ENCODE measurements around the gene DHRS12.
"Not testable (repeated sequence)": the region's sequence is repeated elsewhere in the genome, so short reads cannot be mapped to it uniquely, and the experiment has no call there.

DHRS12 gene

GRCh38 chr13:51828730-51829567 is 25.0 kb upstream of the DHRS12 start:
- DNase-seq (ENCODE audit: low read depth in 2 of 2) = no peak

- no peak for DNase-seq (ENCODE audit: low read depth in 2 of 2)
Observed at GRCh38 chr13:51827254-51827653, 23.3 kb upstream of the DHRS12 start.

- DNase-seq (ENCODE audit: low read depth in 2 of 2) = no peak
Observed at GRCh38 chr13:51826606-51827005, 22.6 kb upstream of the DHRS12 start.

- DNase-seq (ENCODE audit: low read depth in 2 of 2) = no peak
Observed at GRCh38 chr13:51825681-51826254, 21.8 kb upstream of the DHRS12 start.

GRCh38 chr13:51825165-51825592 is 21.2 kb upstream of the DHRS12 start:
- no peak for DNase-seq (ENCODE audit: low read depth in 2 of 2)

GRCh38 chr13:51824712-51825111 is 20.7 kb upstream of the DHRS12 start:
- DNase-seq (ENCODE audit: low read depth in 2 of 2) = not testable (repeated sequence)

- no peak for DNase-seq (ENCODE audit: low read depth in 2 of 2)
Observed at GRCh38 chr13:51823863-51824262, 19.9 kb upstream of the DHRS12 start.

GRCh38 chr13:51823359-51823758 is 19.4 kb upstream of the DHRS12 start:
- DNase-seq (ENCODE audit: low read depth in 2 of 2) = no peak

GRCh38 chr13:51822106-51822815 is 18.3 kb upstream of the DHRS12 start:
- DNase-seq (ENCODE audit: low read depth in 2 of 2) = no peak

GRCh38 chr13:51821606-51822005 is 17.6 kb upstream of the DHRS12 start:
- no peak for DNase-seq (ENCODE audit: low read depth in 2 of 2)

GRCh38 chr13:51820016-51820597 is 16.1 kb upstream of the DHRS12 start:
- no peak for DNase-seq (ENCODE audit: low read depth in 2 of 2)

GRCh38 chr13:51819544-51819943 is 15.6 kb upstream of the DHRS12 start:
- no peak for DNase-seq (ENCODE audit: low read depth in 2 of 2)

- DNase-seq (ENCODE audit: low read depth in 2 of 2) = peak; percentile 17 to 28
Observed at GRCh38 chr13:51818781-51819511, 15.0 kb upstream of the DHRS12 start.

GRCh38 chr13:51818276-51818675 is 14.3 kb upstream of the DHRS12 start:
- DNase-seq (ENCODE audit: low read depth in 2 of 2) = no peak

GRCh38 chr13:51817717-51818116 is 13.8 kb upstream of the DHRS12 start:
- no peak for DNase-seq (ENCODE audit: low read depth in 2 of 2)

- no peak for DNase-seq (ENCODE audit: low read depth in 2 of 2)
Observed at GRCh38 chr13:51816604-51817249, 12.8 kb upstream of the DHRS12 start.

- no peak for DNase-seq (ENCODE audit: low read depth in 2 of 2)
Observed at GRCh38 chr13:51815848-51816247, 11.9 kb upstream of the DHRS12 start.

- DNase-seq (ENCODE audit: low read depth in 2 of 2) = peak; percentile 55 to 56
Observed at GRCh38 chr13:51814825-51815650, 11.1 kb upstream of the DHRS12 start.

GRCh38 chr13:51814071-51814470 is 10.1 kb upstream of the DHRS12 start:
- DNase-seq (ENCODE audit: low read depth in 2 of 2) = no peak

- no peak for DNase-seq (ENCODE audit: low read depth in 2 of 2)
Observed at GRCh38 chr13:51811920-51812451, 8.0 kb upstream of the DHRS12 start.
